SJSA1 (cell line): ENCODE results near the gene ATP7B. TPM values are rescaled to one million over a fixed set of nuclear protein-coding genes. Genes with fewer than 3 reads are reported as not detected.

Experiments
- DNase-seq, 2 experiments: peaks; one replicate each; pipeline ENCODE4 v3.0.0-alpha.2; 2015 to 2020; ENCODE audit warnings: low spot score in 2 of 2, low read depth in 1 of 2
- H3K27ac ChIP-seq: fragments of 250-450 bp; sonication (Bioruptor Pico); 2 replicates; pipeline ENCODE4 v1.5.1; 2020; ENCODE audit warnings: mild to moderate bottlenecking, moderate library complexity
- H3K27me3 ChIP-seq: fragments of 250-450 bp; sonication (Bioruptor Pico); replicated peaks from 2 replicates; pipeline ENCODE4 v1.5.1; 2020; ENCODE audit warnings: mild to moderate bottlenecking, moderate library complexity
- H3K36me3 ChIP-seq: fragments of 250-450 bp; sonication (Bioruptor Pico); 2 replicates; pipeline ENCODE4 v1.5.1; 2020; ENCODE audit warnings: mild to moderate bottlenecking
- H3K4me1 ChIP-seq: fragments of 250-450 bp; sonication (Bioruptor Pico); replicated peaks from 2 replicates; pipeline ENCODE4 v1.6.1; 2021; ENCODE audit warnings: mild to moderate bottlenecking
- H3K4me3 ChIP-seq: fragments of 250-450 bp; sonication (Bioruptor Pico); 2 replicates; pipeline ENCODE4 v1.5.1; 2020; ENCODE audit warnings: mild to moderate bottlenecking
- H3K9me3 ChIP-seq: fragments of 250-450 bp; sonication (Bioruptor Pico); replicated peaks from 2 replicates; pipeline ENCODE4 v1.5.1; 2020; ENCODE audit warnings: mild to moderate bottlenecking
- total RNA-seq: library from RNA; depleted of rRNA; stranded (reverse); fragments of >200 nt; shearing (Covaris generic); gene quantifications from 2 replicates; pipeline ENCODE4 v1.2.3, GENCODE V29; 2014

The ATP7B gene
- total RNA-seq, 1 experiment from 2014 or later = 2.2 TPM

DNA sequence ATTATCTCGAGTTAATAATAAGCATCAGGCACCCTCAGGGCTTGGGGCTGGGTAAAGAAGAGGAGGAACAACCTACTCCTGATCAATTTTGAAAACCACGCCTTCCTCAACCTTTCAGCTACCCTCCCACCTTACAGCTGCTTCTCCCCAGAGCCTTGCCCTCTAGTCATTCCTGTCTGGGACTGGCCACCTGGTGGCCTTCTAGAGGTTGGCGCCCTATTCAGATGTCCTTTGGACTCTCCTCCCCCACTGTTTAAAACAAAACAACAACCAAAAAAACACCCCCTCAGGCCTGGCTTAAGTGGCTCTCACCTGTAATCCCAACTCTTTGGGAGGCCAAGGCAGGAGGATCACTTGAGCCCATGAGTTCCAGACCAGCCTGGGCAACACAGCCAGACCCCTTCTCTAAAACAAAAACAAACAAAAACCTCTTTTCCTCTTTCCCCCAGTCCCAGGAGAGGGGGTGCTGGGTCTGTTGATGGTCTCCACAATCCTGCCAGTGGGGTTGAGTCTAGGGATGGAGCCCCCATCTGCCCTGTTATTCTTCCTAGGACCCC lies 87.2 kb downstream of the ATP7B start:
- Histone ChIP-seq H3K27me3 (no peaks in the 10 kb centered on the region), H3K27ac (no peak overlapping the region), H3K36me3 (no peaks in the 10 kb centered on the region), H3K9me3 (no peaks in the 10 kb centered on the region), H3K4me3 (no peak overlapping the region), H3K4me1 (no peaks in the 10 kb centered on the region)
- no peak for DNase-seq

DNA sequence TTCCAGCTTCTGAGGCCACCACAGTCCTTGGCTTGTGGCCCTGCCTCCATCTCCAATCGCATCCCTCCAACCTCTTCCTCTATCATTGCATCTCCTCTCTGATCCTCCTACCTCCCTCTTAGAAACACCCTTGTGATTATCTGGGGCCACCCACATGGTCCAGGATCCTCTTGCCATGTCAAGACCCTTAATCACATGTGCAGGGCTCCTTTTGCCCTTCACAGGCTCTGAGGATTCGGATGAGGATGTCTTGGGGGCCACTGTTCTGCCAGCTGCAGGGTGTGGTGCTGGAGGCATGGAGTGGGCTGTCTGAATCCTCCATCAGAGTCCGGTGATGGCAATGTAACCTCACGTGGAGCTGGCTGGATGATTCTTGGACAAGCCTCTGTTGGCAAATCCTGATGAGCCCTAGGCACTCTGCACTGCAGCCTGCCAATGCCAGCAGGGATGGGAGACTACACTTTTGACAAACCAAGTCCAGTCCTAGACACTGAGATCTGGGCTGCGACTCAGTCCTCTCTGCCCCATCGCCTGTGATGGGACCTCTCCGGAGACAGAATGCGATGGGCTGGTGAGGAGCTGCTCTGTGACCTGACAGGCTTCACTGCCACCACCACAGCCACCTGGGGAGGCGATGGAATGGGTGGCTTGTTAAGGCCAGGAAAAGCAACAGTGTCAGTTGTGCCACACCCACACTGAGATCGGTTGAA lies 88.3 kb downstream of the ATP7B start:
- no peak overlapping the region for H3K27ac ChIP-seq
- no peaks in the 10 kb centered on the region for H3K36me3 ChIP-seq
- no peak overlapping the region for H3K4me3 ChIP-seq
- H3K9me3 ChIP-seq = no peaks in the 10 kb centered on the region
- DNase-seq = no peak
- no peaks in the 10 kb centered on the region for H3K4me1 ChIP-seq
- no peaks in the 10 kb centered on the region for H3K27me3 ChIP-seq

DNA sequence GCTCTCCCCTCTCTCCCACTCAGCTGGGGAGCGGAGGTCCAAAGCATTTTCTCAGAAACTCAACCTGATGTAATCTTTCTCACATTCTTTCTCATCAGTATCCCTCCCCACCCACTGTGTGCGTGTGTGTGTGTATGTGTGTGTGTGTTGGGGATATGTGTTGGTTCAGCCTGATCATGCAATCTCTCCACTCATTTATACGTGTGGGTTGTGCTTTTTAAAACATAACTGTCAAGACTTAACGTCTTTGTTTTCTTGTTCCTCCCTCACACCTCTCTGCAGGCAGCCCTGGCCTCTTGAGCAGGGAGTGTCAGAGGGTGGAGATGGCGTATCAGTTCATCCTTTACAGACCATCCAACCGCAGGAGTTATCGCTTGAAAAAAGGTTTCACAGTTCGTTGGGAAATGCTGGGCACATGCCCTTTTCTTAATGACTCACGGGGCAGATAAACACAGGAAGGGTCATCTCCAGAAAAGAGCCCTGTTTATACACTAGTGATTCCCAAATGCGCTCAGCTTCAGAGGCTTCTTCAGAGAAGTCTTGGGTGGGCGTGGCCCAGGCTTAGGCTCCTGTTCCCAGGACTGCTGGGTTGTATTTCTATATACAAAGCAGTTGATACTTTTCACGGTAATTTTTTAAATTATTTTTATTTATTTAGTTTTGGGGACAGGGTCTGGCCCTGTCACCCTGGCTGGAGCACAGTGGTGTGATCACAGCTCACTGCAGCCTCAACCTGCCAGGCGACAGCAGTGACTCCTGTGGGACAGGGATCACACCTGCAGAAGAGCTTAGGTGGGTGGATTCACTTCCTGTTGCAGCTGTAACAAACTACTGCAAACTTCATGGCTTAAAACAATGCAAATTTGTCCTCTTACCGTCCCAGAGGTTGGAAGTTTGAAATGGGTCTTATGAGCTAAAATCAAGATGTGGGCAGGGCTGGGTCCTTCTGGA lies 89.2 kb downstream of the ATP7B start:
- Histone ChIP-seq H3K4me1 (no peaks in the 10 kb centered on the region), H3K36me3 (no peaks in the 10 kb centered on the region), H3K27me3 (no peaks in the 10 kb centered on the region), H3K4me3 (no peak overlapping the region), H3K27ac (no peak overlapping the region), H3K9me3 (no peaks in the 10 kb centered on the region)
- DNase-seq = no peak

DNA sequence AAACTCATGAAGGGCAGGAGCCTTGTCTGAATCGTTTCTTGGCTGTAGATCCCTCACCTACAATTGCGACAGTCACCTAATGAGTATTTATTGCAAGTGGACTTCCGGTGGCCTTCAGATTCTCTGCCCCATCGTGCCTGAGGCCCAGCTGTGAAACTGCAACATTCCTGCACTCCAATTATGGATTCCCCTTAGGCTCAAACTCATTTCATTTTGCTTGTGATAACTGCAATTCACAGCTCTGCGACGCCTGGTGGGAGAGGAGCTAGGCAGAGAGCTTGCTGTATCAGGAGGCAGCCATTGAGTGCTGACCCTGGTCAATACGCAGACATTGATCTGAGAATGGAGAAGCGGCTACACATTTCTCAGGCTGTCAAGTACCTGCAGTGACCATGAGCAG lies 90.5 kb downstream of the ATP7B start:
- no peaks in the 10 kb centered on the region for H3K36me3 ChIP-seq
- H3K27ac ChIP-seq = no peak overlapping the region
- H3K9me3 ChIP-seq = no peaks in the 10 kb centered on the region
- DNase-seq = no peak
- H3K27me3 ChIP-seq = no peaks in the 10 kb centered on the region
- no peaks in the 10 kb centered on the region for H3K4me1 ChIP-seq
- H3K4me3 ChIP-seq = no peak overlapping the region

DNA sequence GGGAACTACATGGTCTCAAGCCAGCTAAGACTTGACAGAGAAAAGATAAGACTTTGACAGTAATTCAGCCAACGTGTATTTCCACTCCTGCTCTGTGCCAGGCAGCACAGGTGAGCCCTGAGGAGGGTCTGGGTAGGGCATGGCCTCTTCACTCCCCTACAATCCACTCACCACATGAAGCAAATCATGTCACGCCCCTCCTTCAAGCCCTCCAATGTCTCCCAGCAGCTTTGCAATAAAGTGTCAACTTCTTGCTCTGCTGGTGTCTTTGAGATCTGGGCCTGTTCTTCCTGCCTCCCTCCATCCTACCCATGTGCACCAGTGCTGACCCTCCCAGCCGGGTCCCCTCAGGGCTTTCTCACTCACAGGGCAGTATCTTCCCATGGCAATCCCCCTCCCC lies 91.0 kb downstream of the ATP7B start:
- Histone ChIP-seq H3K27me3 (no peaks in the 10 kb centered on the region), H3K27ac (no peak overlapping the region), H3K4me1 (no peaks in the 10 kb centered on the region), H3K9me3 (no peaks in the 10 kb centered on the region), H3K36me3 (no peaks in the 10 kb centered on the region), H3K4me3 (no peak overlapping the region)
- DNase-seq = no peak

DNA sequence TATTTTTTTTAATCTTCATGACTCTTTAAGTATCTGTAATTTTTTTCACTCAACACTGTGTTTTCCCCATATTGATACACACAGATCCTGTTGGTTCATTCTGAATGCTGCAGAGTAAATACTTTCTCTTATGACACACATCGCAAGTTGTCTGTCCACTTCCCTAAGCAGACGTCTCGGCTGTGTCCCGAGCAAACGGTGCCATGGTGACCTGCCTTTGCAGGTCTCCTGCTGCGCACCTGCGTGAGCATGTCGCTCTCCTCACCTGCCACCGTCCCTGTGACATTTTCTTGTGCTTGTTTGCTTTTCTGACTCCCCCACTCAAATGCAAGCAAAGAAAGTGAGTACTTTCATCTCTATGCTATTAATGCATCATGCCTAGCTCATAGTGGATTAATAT lies 91.7 kb downstream of the ATP7B start:
- H3K4me3 ChIP-seq = no peak overlapping the region
- no peak for DNase-seq
- no peaks in the 10 kb centered on the region for H3K36me3 ChIP-seq
- no peaks in the 10 kb centered on the region for H3K4me1 ChIP-seq
- peaks cover 4% of the 10 kb centered on the region; the same call in 1 of the 2 replicates for H3K27me3 ChIP-seq
- H3K9me3 ChIP-seq = no peaks in the 10 kb centered on the region
- H3K27ac ChIP-seq = no peak overlapping the region

DNA sequence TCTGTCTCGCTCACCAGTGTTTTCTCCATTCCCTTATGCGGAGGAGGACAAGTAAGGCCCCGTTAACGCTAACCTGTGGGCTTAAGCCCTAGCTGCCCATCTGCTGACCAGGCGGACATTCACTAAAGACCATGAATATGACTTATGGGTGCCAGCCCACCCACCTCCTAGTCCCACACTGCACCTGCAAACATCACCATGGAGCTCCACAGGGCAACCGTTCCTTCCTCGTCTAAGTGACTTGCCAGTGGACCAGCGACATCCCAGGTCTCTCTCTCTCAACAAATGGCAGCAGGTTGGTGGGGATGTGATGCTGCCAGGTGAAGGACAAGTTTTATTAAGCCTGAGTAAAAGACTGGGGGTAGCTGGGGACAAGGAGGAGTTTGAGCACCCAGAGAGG lies 94.3 kb downstream of the ATP7B start:
- Histone ChIP-seq H3K36me3 (no peaks in the 10 kb centered on the region), H3K9me3 (no peaks in the 10 kb centered on the region), H3K27ac (no peak overlapping the region), H3K27me3 (peaks cover 4% of the 10 kb centered on the region; the same call in 1 of the 2 replicates), H3K4me3 (no peak overlapping the region), H3K4me1 (no peaks in the 10 kb centered on the region)
- DNase-seq = no peak

DNA sequence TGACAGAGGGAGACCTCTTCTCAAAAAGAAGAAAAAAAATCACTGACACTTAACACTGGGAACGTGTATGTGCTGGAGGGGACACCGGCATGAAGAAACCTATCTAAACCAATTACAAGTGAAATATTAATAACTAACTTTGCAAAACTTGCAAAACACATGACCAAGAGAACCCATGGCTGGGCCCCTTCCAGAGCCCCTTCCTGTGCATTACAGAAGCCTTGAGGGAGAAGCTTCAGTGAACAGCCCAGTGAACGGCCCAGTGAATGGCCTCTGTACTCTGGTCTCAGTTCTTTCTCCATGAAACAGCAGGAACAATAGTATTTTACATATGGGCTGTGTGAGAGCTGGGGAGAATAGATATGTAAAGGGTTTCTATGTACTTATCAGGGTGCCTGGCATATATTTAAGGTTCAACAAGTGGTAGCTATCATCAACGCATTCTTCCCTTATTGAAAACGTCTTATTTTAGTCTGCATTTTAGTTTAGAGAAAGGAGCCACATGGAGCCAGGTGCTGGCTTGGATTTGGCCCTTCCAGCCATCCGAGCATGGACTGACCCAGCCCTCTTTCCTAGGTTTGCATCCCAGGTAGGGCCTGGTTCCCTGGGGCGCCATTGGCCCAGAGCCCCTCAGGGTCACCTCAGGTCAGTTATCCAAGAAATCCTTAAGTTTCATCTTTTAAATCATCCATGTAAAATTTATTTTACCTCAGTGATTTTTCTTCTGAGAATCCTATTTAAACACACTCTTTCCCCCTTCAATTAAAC lies 95.0 kb downstream of the ATP7B start:
- Histone ChIP-seq H3K9me3 (no peaks in the 10 kb centered on the region), H3K27me3 (peaks cover 4% of the 10 kb centered on the region; the same call in 1 of the 2 replicates), H3K4me3 (no peak overlapping the region)

DNA sequence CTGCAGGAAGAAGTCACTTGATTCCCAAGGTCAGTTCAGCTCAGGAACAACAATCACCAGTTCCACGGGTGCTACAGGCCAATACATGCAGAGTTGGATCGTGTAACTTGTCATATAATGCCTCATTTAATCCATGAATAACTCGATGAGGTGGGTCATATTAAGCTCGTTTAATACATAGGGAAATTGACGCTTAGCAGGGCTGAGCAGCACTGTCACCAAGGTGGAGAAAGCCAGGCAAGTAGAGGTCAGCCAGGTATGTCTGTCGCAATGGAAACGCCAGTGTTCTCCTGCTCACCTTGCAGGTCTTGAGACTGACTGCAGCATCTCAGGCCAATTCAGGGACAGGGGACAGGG lies 97.1 kb downstream of the ATP7B start:
- H3K27ac ChIP-seq = no peak overlapping the region
- H3K4me3 ChIP-seq = no peak overlapping the region
- H3K4me1 ChIP-seq = no peaks in the 10 kb centered on the region
- H3K36me3 ChIP-seq = no peaks in the 10 kb centered on the region
- DNase-seq = no peak
- H3K9me3 ChIP-seq = no peaks in the 10 kb centered on the region
- peaks cover 4% of the 10 kb centered on the region; the same call in 1 of the 2 replicates for H3K27me3 ChIP-seq

More for the DNA sequence above, 95.0 kb downstream of the ATP7B start:
- Histone ChIP-seq H3K4me1 (no peaks in the 10 kb centered on the region), H3K27ac (no peak overlapping the region), H3K36me3 (no peaks in the 10 kb centered on the region)
- no peak for DNase-seq

DNA sequence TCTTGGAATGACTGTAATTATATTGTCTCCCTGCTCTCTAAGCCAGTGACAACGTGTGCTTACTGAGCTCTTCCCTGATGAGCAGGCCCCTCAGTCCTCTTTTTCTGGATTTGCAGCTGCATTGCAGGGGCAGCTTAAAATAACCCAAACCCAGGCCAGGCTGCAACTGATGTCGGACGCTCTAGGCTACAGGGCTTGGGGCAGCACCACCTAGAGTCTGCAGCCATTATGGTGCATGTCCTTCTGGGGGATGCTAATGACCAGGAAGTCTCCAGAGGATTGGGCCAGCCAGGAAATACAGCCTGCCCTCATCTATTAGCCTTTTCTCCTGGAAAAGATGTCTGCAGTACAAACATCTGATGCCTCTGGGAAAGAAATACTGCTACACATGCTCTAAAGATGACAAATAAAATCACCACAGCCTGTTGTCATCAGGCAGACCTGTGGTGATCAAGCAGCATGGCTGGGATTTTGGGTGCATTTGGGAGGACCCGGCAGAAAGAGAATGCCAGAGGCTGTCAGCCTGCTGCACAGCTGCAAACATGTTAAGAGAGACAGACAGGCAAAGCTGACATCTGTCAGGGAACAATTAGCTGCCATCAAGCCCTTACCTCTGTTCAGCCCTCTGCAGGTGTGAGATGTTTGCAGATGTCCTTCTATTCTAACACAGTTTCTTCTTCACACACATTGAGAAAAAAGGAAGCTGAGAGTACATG lies 97.7 kb downstream of the ATP7B start:
- no peak for DNase-seq
- Histone ChIP-seq H3K27ac (no peak overlapping the region), H3K4me3 (no peak overlapping the region), H3K4me1 (no peaks in the 10 kb centered on the region), H3K9me3 (no peaks in the 10 kb centered on the region), H3K36me3 (no peaks in the 10 kb centered on the region), H3K27me3 (peaks cover 4% of the 10 kb centered on the region; the same call in 1 of the 2 replicates)

DNA sequence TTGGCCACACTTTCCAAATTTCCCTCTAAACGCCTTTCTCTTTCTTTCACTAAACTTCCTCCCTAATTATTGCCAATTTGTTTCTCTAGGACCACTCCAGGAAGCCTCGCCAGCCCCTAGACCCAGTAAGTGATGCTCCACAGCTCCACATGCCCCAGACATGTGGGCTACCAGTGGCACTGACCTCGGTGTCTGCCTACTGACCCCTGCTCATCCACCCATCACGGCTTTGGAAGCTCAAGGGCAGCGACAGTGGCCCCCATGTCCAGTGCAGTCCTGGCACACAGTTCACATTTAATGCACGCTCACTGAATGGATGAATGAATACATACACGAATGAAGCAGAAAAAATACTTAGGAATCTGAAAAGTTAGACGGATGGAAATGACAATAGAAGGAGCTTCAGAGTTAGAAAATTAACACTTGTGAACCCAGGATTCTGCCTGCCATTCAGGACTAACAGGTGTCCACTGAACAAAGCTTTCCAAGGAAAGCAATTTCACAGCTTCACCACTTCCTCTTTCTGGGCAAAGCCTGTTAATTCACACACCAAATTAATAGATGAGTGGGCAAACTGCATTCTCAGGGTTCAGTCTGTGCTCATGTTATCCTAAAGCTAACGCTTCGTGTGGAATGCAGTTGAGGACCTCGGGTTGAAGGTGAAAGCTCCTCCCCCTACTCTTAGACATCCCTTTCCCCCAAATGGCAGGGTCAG lies 98.6 kb downstream of the ATP7B start:
- Histone ChIP-seq H3K4me3 (no peak overlapping the region), H3K27ac (no peak overlapping the region), H3K4me1 (no peaks in the 10 kb centered on the region), H3K27me3 (peaks cover 4% of the 10 kb centered on the region; the same call in 1 of the 2 replicates), H3K36me3 (no peaks in the 10 kb centered on the region), H3K9me3 (no peaks in the 10 kb centered on the region)
- no peak for DNase-seq

DNA sequence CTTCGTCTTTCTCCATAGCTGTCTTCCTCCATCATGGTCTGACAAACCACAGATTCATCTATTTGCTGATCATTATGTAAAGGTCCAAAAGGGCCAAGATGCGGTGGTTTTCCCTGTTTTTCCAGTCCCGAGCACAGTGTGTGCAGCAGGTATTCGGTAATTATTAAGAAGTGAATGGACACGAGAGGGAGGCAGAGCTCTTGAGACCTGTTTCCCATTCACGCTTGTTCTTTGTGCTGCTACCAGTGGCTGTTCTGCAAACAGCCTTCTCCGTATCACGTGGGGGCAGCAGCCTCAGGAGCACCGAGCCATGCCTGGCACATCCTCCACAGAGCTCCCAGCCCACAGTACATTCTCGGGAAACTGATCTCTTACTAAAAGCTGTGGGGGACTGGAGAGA lies 99.2 kb downstream of the ATP7B start:
- H3K9me3 ChIP-seq = no peaks in the 10 kb centered on the region
- H3K27ac ChIP-seq = no peak overlapping the region
- H3K27me3 ChIP-seq = peaks cover 4% of the 10 kb centered on the region; the same call in 1 of the 2 replicates
- no peaks in the 10 kb centered on the region for H3K36me3 ChIP-seq
- H3K4me1 ChIP-seq = no peaks in the 10 kb centered on the region
- no peak for DNase-seq
- no peak overlapping the region for H3K4me3 ChIP-seq
